ENCODE results near the gene SMPD4. TPM values are rescaled to one million over a fixed set of nuclear protein-coding genes. Genes with fewer than 3 reads are reported as not detected.
"Not testable (repeated sequence)": the region's sequence is repeated elsewhere in the genome, so short reads cannot be mapped to it uniquely, and the experiment has no call there.

SMPD4 gene
- total RNA-seq, 2 experiments from 2014 or later: 81.2 to 89.9 TPM

GRCh38 chr2:130174866-130175265 lies 6.5 kb downstream of the SMPD4 start:
- H3K4me3 ChIP-seq (ENCODE audit: low read length); CTCF ChIA-PET; H3K27me3 ChIP-seq (ENCODE audit: control insufficient read depth in 1 of 2, insufficient read depth in 2 of 2, low read length in 2 of 2); intact Hi-C loops (cut with DNase I, micrococcal nuclease); H3K9me3 Mint-ChIP-seq; H3K4me3 Mint-ChIP-seq; H3K27me3 Mint-ChIP-seq; ATAC-seq (ENCODE audit: poor library complexity); H3K27ac ChIP-seq (ENCODE audit: low read depth in 1 of 2, low read length in 2 of 2); H3K4me1 ChIP-seq (ENCODE audit: insufficient read depth, low read length); H3K9me3 ChIP-seq (ENCODE audit: control insufficient read depth in 1 of 2, insufficient read depth in 1 of 2, low read length in 2 of 2); DNase-seq; POLR2A ChIA-PET; H3K27ac Mint-ChIP-seq: not testable (repeated sequence)
- H3K4me1 Mint-ChIP-seq (ENCODE audit: low read depth): peaks cover 12% of the 10 kb centered on the region
- peaks cover 58% of the 10 kb centered on the region for H3K36me3 Mint-ChIP-seq (ENCODE audit: low read depth)
- H3K36me3 ChIP-seq (ENCODE audit: insufficient read depth, low read length): peaks cover 34% of the 10 kb centered on the region

GRCh38 chr2:130169896-130170295 lies 11.5 kb downstream of the SMPD4 start:
- H3K36me3 ChIP-seq (ENCODE audit: insufficient read depth, low read length): peaks cover 63% of the 10 kb centered on the region

GRCh38 chr2:130169163-130169562 lies 12.2 kb downstream of the SMPD4 start:
- H3K9me3 Mint-ChIP-seq; DNase-seq; CTCF ChIA-PET; POLR2A ChIA-PET; H3K4me1 ChIP-seq (ENCODE audit: insufficient read depth, low read length); H3K27me3 ChIP-seq (ENCODE audit: control insufficient read depth in 1 of 2, insufficient read depth in 2 of 2, low read length in 2 of 2); ATAC-seq (ENCODE audit: poor library complexity); H3K4me3 Mint-ChIP-seq; H3K4me1 Mint-ChIP-seq (ENCODE audit: low read depth); H3K4me3 ChIP-seq (ENCODE audit: low read length); H3K9me3 ChIP-seq (ENCODE audit: control insufficient read depth in 1 of 2, insufficient read depth in 1 of 2, low read length in 2 of 2); intact Hi-C loops (cut with DNase I, micrococcal nuclease); H3K27ac ChIP-seq (ENCODE audit: low read depth in 1 of 2, low read length in 2 of 2); H3K27ac Mint-ChIP-seq; H3K27me3 Mint-ChIP-seq: not testable (repeated sequence)
- peaks cover 68% of the 10 kb centered on the region for H3K36me3 ChIP-seq (ENCODE audit: insufficient read depth, low read length)
- peaks cover 84% of the 10 kb centered on the region for H3K36me3 Mint-ChIP-seq (ENCODE audit: low read depth)

More at GRCh38 chr2:130169896-130170295, 11.5 kb downstream of the SMPD4 start:
- no peak for ATAC-seq (ENCODE audit: poor library complexity)
- ChIA-PET POLR2A (no interaction called here), CTCF (no interaction called here)
- H3K27ac ChIP-seq (ENCODE audit: low read depth in 1 of 2, low read length in 2 of 2): no peak overlapping the region
- no peaks in the 10 kb centered on the region for H3K27me3 ChIP-seq (ENCODE audit: control insufficient read depth in 1 of 2, insufficient read depth in 2 of 2, low read length in 2 of 2)
- H3K4me1 ChIP-seq (ENCODE audit: insufficient read depth, low read length): no peaks in the 10 kb centered on the region
- Mint-ChIP-seq H3K4me3 (no peak overlapping the region), H3K9me3 (no peaks in the 10 kb centered on the region), H3K27me3 (no peaks in the 10 kb centered on the region), H3K4me1 (ENCODE audit: low read depth) (no peaks in the 10 kb centered on the region), H3K27ac (no peak overlapping the region), H3K36me3 (ENCODE audit: low read depth) (peaks cover 84% of the 10 kb centered on the region)
- H3K9me3 ChIP-seq (ENCODE audit: control insufficient read depth in 1 of 2, insufficient read depth in 1 of 2, low read length in 2 of 2): no peaks in the 10 kb centered on the region
- no peak for DNase-seq
- intact Hi-C loops (cut with DNase I, micrococcal nuclease): no loop called here
- no peak for TF ChIP-seq CTCF (IDR thresholded peaks at IDR 0.05)
- H3K4me3 ChIP-seq (ENCODE audit: low read length): no peak overlapping the region

- H3K9me3 ChIP-seq (ENCODE audit: control insufficient read depth in 1 of 2, insufficient read depth in 1 of 2, low read length in 2 of 2); H3K9me3 Mint-ChIP-seq; POLR2A ChIA-PET; H3K27ac ChIP-seq (ENCODE audit: low read depth in 1 of 2, low read length in 2 of 2); H3K4me1 Mint-ChIP-seq (ENCODE audit: low read depth); H3K27ac Mint-ChIP-seq; ATAC-seq (ENCODE audit: poor library complexity); H3K4me3 Mint-ChIP-seq; H3K4me1 ChIP-seq (ENCODE audit: insufficient read depth, low read length); CTCF ChIA-PET; H3K4me3 ChIP-seq (ENCODE audit: low read length); DNase-seq; H3K27me3 Mint-ChIP-seq; intact Hi-C loops (cut with DNase I, micrococcal nuclease); H3K27me3 ChIP-seq (ENCODE audit: control insufficient read depth in 1 of 2, insufficient read depth in 2 of 2, low read length in 2 of 2): not testable (repeated sequence)
- peaks cover 62% of the 10 kb centered on the region for H3K36me3 ChIP-seq (ENCODE audit: insufficient read depth, low read length)
- peaks cover 72% of the 10 kb centered on the region for H3K36me3 Mint-ChIP-seq (ENCODE audit: low read depth)
Measured at GRCh38 chr2:130166611-130167010, 14.8 kb downstream of the SMPD4 start.
